Germinal center (tissue), 1 donor: ENCODE data around the gene CFAP97D2.
A peak's percentile ranks its signal among the peaks of the same experiment; 100 is the strongest.
"Not testable (repeated sequence)": the region's sequence is repeated elsewhere in the genome, so short reads cannot be mapped to it uniquely, and the experiment has no call there.

Experiments used
- DNase-seq: peaks from one replicate; pipeline ENCODE4 v3.0.0; 2012; ENCODE audit warnings: mixed read lengths, low spot score

The CFAP97D2 gene

DNA sequence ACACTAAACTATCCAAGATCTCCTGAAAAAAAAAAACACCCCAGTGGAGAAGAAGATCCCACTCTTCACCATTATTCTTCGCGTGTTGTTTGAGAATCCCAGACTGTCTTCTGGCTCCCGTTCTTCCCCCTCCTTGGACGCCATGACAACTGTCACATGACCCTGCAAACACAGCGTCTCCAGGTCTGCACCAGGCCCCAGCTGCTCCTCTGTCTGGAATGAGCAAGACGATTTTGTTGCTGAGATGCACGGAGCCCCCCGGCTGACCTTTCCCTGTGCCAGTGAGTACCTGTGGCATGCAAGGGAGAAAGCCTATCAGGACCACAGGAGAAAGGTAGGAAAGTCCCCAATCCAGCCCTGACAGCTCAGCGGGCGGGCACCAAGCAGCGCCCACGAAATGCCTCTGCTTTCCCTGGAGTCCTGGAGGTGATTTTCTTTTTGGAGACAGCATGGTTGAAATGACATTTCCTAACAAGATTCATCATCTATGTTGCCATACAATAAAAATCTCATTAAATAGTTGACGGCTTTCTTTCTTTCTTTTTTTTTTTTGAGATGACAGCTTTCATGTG is at the start of gene CFAP97D2:
CFAP97D2 (plus strand) TSS at position 171 of the 572 bp plus-strand sequence; CDS start at position 245, 74 bp downstream.
- DNase-seq, result no peak

DNA sequence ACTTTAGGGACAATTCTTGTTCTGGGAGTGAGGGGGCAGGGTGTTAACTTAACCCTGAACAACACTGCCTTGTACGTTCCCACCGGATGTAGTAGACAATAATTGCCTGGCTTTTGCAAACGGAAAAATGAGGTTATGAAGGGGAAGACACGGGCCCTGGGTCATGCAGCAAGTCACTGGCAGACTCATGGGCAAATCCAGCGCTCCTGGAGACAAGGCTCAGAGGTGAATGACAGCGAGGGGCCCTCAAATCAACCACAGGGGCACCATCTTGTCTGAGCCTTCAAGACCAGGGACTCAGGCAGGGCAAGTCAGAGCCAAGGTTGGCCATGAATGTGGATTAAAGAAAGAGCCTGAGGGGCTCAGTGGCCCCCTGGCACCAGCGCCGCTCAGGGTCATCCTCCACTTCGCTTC is 49.4 kb upstream of the CFAP97D2 start:
- DNase-seq, result no peak

DNA sequence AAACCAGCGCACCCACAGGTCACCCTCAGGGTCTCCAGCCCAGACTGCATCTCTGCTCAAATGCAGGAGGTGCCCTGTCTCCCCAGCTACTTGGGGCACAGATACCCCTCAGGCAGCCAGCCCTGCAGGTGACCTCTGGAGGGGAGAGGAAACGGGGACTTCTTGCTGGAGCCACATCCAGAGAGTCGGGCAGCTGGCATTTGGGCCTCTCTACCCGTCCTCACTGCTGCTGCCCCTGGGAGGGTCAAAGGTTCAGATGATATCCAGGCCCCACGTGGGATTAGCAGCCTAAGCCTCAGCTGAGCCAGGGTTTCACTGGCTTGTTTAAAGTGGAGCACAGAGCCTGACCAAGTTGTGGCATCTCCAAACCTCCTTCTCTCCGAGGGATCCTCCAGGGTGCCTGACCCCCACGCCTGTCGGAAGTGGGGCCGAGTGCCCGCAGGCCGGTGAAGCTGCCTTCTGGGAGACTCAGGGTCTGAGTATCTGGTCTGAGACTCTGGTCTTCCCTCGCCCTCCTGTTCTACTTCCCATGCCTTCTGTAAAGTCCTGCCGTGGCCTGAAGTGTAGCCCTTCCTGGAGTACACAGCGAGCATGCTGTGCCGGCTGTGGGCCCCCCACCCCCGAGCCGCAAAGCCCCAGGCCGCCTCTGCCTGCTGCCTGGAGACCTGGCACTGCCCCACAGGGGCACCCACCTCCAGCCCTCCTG is 48.8 kb upstream of the CFAP97D2 start:
- DNase-seq, result no peak

DNA sequence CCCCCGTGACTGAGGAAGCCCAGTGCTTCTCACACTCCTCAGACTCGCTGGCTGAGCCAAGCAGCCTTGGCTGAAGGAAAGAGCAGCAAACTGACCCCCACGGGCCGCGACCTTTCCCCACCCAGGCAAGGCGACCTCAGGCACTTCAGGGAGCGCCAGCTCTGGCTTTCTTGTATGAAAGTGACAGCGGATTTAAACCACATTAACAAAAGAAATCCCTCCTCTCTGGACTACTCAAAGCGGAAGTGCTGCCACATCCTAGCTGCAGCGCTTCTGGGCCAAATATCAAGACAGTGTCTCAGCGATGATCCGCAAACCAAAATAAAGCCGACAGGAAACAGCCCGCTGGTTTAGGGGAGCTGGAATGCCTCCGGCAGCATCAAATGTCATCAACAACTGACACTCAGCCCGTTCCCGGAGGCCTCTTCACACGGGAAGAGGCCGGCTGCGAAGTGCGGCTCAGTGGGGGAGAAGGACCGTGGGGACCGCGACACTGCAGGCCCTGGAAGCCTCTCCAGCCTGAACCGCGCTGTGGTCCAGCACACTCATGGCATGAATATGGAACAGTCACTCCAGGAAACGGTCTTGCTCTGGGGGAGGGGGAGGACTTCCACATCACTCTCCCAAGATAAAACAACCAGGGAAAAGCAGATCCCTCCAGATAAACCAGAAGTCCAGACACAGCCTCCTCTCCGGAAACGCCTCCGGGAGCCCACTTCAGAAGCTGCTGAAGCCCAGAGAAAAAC is 48.0 kb upstream of the CFAP97D2 start:
- DNase-seq, result peak; percentile 66

DNA sequence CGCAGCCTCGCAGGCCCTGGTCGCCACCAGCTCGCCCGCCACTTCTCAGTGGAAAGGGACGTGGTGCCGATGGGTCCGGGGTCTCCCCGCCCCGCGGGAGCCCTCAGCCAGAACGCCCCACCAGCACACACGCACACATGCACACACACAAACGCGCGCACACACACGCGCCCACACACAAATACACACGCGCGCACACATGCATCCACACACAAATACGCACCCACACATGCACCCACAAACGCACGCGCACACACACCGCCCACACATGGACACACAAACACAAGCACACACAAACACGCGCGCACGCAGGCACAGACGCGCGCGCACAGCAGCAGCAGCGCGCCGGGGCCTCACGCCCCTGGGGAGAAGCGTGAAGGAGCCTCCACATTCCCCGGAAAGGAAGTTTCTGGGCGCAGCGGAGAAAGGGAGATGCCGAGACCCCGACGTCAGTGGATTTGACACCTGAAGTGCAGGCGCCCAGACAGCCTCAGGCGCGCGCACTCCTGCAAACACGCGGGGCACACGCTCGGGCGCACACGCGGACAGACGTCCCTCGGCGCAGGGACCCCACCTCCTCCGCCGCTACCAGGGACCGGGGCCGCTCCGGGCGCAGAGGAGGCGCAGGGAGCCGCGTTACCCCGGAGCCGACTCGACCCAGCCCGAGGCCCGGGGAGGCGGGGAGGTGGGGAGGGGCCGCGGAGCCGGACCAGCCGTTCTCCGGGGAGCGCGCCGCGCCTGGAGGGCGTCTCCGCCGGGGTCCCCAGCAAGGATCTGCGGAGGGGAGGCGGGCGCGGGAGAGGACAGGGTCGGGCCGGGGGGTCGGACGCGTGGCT is 47.3 kb upstream of the CFAP97D2 start:
- DNase-seq, result peak; percentile 44

DNA sequence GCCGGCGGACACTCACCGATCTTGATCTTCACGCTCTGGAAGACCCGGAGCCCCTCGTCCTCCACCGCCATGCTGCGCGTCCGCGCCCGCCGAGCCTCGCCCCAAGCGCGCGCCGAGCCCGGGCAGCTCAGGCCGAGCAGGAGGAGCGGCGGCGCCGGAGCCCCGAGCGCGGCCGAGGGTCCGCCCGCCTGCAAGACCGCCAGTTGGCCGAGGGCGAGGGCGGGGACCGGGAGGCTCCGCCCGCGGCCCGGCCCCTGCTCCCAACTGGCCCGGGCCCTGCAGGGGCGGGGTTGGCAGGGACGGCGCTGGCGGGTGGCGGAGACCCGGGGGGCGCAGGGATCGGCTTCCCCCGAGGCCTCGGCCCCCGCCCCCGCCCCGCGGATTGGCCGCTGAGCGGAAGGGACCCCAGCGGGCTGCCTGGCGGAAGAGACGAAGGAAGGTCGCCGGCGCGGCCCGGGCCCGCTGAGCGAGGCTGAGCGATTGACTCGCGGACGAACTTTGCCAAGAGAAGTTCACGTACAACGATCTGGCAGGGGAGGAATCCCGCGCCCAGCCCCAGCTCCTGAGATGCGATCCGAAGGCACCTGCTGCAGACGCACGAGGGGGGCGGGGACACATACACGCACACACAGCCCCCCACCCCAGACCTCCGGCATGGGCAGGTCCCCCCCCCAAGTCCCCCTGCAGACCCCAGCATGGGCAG is 46.5 kb upstream of the CFAP97D2 start, which contains the start of gene RASA3:
RASA3 (minus strand) TSS at position 205 of the 703 bp plus-strand sequence; CDS start at position 71, 134 bp downstream.
- DNase-seq, result peak; percentile 87

DNA sequence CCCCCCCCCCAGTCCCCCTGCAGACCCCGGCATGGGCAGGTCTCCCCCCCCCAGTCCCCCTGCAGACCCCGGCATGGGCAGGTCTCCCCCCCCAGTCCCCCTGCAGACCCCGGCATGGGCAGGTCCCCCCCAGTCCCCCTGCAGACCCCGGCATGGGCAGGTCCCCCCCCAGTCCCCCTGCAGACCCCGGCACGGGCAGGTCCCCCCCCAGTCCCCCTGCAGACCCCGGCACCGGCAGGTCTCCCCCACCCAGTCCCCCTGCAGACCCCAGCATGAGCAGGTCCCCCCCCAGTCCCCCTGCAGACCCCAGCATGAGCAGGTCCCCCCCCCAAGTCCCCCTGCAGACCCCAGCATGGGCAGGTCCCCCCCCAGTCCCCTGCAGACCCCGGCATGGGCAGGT is 45.9 kb upstream of the CFAP97D2 start:
- not testable (repeated sequence) for DNase-seq

DNA sequence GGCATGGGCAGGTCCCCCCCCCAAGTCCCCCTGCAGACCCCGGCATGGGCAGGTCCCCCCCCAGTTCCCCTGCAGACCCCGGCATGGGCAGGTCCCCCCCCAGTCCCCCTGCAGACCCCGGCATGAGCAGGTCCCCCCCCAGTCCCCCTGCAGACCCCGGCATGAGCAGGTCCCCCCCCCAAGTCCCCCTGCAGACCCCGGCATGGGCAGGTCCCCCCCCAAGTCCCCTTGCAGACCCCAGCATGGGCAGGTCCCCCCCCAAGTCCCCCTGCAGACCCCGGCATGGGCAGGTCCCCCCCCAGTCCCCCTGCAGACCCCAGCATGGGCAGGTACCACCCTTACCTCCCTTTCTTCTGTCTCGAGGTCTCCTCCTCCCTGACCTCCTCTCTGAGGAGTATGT is 45.5 kb upstream of the CFAP97D2 start:
- not testable (repeated sequence) for DNase-seq

DNA sequence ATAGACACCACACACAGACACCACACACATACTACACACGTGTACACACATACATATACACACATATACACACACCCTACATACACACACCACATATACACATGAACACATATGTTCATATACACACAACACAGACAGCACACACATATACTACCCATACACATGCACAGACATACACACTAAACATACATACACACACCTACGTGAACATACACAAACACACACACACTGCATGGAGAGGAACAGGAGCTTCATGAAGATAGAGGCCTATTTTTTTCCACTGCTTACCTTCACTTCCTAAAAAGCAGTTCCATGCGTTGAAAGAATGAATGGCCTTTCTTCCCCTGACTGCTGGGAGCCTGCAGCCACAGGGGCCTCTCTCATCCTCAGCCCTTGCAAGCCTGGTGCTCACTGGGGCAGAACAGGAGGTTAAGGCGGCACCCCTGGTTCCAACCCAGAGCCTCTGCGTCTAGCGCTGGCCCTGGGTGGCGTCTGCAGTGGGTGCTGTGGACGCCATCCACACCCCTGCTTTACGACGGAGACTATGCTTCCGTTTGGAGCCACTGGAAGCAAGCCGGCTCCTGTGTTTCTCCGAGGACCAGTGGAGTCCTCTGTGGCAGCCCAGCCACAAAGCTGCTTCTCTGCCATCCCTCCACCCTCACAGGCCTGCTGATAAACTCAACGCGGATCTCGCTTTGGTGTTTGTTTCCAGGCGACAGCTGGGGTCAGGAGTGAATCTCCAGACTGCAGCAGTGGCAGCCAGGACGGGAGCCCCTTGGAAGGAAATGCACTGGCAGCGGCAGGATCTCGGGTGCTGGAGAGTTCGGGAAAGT is 44.7 kb upstream of the CFAP97D2 start:
- peak; percentile 53 for DNase-seq

DNA sequence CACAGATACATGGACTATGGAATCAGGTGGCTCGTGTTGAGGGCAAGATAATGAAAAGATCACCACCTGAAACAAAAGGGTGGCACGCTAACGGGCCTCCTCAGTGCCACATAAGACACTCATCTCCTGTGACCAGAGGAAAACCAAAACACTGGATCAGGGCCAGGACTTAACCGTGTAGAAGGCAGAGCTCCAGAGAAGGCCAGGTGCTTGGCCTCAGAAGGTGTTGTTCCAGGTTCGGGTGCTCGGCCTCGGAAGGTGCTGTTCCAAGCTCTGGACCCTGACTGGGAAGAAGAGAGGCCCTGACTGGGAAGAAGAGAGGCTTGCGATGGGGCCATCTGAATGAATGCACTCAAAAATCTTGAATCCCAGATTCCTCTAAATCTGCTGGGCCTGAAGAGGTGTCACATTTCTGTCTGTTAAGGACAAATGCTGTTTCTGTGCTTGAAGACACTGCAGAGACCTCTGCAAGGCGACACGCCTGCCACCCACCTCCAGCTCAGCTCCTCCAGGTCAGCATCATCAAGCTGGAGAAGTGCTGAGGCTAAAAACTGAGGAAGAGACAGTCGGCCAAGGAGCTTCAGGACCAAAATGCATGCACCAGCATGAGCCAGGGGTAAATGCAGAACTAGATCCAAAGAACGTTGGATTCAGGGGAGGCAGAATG is 44.0 kb upstream of the CFAP97D2 start:
- DNase-seq, result no peak

DNA sequence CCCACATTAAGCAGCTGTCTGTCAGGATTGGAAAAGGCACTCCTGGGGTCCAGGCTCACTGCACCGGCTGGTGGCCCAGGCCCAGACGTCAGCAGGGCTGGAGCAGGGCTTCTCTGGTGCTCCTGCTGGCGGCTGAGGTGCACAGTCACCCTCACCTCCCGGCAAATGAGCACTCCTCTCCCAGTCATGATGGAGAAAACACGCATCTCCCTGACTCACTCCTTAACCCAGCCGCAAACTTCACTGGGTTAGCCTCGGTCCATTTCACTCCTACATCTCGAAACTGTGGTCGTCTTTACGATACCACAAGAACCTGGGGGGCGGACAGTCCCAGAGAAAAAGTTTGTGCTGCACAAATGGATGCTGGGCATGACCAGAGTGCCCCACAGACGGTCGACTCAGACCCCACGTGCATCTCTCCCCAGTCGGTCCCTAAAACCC is 43.3 kb upstream of the CFAP97D2 start:
- DNase-seq, result no peak

DNA sequence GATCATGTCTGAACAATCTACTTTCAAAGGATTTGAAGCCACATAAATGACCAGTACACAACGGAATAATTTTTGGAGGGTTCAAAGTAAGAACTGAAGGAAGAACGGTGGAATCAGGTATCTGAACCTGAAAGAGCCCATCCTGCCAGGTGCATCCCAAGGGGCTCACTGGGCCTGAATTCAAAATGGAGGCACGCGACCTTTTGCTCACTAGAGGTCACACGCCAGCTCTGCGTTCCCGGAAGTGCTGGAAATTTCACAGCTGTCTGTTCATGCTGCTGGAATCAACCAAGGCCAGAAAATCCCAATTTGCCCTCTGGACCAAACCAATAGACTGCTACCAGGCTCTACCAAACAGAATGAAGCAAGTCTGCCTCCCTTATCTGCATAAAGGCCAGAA is 42.5 kb upstream of the CFAP97D2 start:
- DNase-seq, result no peak

DNA sequence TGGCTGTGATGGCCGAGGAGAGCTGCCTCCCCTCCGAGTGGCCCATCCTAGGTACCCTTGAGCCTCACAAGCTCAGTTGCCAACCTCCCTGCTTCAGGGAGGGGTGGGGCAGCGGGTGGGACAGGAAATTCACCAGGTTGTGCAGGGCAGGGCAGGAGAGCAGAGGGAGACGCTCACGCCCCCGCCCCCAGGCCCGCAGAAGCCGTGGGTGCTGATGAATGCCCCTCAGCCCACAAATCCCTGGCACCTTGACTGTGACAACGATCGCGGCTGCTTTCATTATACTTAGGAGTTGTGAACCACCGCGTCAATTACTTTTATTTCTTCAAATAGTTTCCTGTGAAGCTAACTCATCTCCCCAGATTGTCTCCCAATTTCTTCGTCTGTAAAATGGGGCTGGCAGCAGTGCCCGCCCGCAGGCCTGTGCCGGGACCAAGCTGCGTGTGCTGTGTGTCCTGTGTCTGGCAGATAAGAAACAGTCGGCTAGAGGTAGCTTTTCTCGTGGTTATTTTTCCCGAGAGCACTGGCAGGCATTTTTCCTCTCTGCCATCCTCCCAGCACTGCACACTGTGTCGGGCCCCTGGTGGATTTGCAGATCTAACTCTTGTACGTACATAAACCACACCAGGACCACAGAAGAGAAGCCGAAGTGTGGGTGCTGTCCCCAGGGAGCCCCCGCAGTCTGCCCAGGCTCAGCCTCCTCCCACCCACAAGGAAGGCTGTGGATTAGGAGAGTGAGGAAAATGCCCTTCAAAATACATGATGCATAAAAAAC is 38.7 kb upstream of the CFAP97D2 start:
- DNase-seq, result no peak

DNA sequence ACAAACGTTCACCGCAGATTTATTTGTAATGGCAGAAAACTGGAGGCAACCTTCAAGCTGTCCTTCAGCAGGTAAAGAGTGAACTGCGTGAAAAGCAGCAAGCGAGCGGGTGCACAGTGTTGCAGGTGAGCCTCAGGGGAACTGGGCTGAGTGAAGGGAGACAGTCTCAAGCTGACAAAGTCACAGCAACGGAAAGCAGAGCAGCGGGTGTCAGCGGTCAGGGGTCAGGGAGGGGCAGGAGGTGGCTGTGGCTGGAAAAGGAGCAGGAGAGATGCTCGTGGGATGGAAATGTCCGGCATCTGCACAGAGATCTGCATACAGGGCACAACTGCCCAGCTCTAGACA is 38.2 kb upstream of the CFAP97D2 start:
- no peak for DNase-seq

DNA sequence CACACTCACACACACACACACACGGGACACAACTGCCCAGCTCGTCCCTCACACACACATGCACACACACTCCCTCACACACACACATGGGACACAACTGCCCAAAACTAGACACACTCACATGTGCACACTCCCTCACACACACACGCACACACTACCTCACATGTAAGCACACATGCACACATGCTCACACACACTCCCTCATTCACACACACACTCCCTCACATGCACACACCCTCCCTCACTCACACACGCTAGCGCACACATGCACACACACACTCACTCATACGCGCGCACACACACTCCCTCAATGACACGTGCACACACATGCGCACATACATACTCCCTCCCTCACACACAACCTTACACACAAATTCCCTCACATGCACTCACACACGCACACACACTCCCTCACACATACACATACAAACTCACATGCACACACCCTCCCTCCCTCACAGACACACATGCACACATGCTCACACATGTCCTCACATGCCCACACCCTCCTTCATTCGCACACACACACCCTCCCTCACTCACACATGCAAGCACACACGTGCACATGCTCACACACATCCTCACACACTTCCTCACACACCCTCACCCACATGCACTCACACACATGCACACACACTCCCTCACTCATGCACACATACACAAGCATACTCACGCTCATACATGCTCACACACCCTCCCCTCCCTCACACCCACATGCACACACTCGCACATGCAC is 37.6 kb upstream of the CFAP97D2 start:
- no peak for DNase-seq

DNA sequence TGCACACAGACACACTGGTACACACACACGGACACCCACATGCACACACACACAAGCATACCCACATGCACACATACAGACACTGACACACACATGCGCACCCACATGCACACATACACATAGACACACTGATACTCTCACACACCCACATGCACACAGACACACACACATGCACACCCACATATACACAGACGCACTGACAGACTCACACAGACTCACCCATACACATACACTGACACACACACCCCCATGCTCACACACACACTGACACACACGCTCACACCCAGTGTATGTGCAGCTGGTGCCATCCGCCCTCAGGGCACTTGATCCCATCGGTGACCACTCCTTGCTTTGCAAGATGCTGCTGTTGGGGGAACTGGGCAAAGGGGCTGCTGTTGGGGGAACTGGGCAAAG is 36.9 kb upstream of the CFAP97D2 start:
- no peak for DNase-seq

DNA sequence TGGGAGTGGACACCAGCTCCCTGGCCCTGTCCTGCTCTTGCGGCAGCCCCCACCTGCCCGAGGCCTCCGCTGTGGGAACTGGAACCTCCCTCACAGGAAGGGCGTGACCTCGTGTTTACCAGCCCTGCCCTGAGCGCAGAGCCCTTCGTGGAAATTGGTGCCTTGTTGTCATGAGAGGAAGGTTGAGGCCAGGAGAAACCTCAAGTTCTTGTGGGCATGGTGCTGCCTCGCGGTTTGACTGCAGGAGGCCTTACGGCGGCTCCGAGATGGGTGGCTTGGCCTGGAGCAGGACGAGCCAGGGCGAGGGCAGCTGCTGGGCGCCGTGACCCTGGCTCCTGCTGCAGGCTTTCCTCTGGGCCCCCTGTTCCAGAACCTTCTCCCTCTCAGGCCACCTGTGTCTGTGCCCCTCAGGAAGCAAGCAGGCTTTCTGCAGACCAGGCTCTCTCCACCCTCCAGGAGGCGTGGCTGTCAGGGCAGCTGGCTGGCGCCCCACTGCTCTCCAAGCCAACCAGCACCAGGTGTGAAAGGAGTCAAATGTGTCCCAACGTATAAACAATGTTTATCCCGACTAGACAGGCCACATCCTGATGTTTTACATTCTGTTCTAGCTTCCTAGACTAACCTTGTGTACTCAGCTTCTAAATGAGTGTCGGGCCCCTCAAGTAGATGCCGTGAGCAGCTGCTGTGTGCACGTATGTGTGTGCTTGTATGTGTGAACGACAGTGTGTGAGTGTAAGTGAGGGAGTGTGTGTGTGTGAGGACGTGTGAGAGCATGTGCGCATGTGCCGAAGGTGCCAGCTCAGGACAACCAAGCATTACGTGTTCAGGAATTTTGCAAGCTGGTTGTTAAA is 36.2 kb upstream of the CFAP97D2 start:
- DNase-seq, result no peak
